ENCODE results near the gene VSTM4.

The VSTM4 gene

GRCh38 chr10:49070701-49071100, 44.6 kb downstream of the VSTM4 start:
- no peak for DNase-seq (ENCODE audit: low read depth)

- DNase-seq (ENCODE audit: low read depth): no peak
Measured at GRCh38 chr10:49068672-49069217, 46.6 kb downstream of the VSTM4 start.

- no peak for DNase-seq (ENCODE audit: low read depth)
Measured at GRCh38 chr10:49068209-49068608, 47.1 kb downstream of the VSTM4 start.

GRCh38 chr10:49066944-49067730, 48.2 kb downstream of the VSTM4 start:
- no peak for DNase-seq (ENCODE audit: low read depth)

- no peak for DNase-seq (ENCODE audit: low read depth)
Measured at GRCh38 chr10:49062229-49062628, 53.1 kb downstream of the VSTM4 start.

- DNase-seq (ENCODE audit: low read depth): no peak
Measured at GRCh38 chr10:49061667-49062066, 53.7 kb downstream of the VSTM4 start.

- DNase-seq (ENCODE audit: low read depth): no peak
Measured at GRCh38 chr10:49058463-49059255, 56.7 kb downstream of the VSTM4 start.

GRCh38 chr10:49057231-49057880, 58.0 kb downstream of the VSTM4 start:
- DNase-seq (ENCODE audit: low read depth): no peak

- DNase-seq (ENCODE audit: low read depth): no peak
Measured at GRCh38 chr10:49056356-49056755, 59.0 kb downstream of the VSTM4 start.

- DNase-seq (ENCODE audit: low read depth): no peak
Measured at GRCh38 chr10:49055221-49055849, 60.0 kb downstream of the VSTM4 start.

GRCh38 chr10:49054753-49055152, 60.6 kb downstream of the VSTM4 start:
- DNase-seq (ENCODE audit: low read depth): no peak

- DNase-seq (ENCODE audit: low read depth): no peak
Measured at GRCh38 chr10:49053998-49054692, 61.2 kb downstream of the VSTM4 start.

GRCh38 chr10:49053053-49053997, 62.0 kb downstream of the VSTM4 start:
- no peak for DNase-seq (ENCODE audit: low read depth)

- DNase-seq (ENCODE audit: low read depth): no peak
Measured at GRCh38 chr10:49052069-49052468, 63.3 kb downstream of the VSTM4 start.

- no peak for DNase-seq (ENCODE audit: low read depth)
Measured at GRCh38 chr10:49050906-49051305, 64.4 kb downstream of the VSTM4 start.

- DNase-seq (ENCODE audit: low read depth): no peak
Measured at GRCh38 chr10:49050366-49050765, 65.0 kb downstream of the VSTM4 start.

GRCh38 chr10:49049660-49050059, 65.7 kb downstream of the VSTM4 start:
- no peak for DNase-seq (ENCODE audit: low read depth)

GRCh38 chr10:49047128-49047639, 68.1 kb downstream of the VSTM4 start:
- DNase-seq (ENCODE audit: low read depth): no peak

- DNase-seq (ENCODE audit: low read depth): no peak
Measured at GRCh38 chr10:49044293-49045193, 70.8 kb downstream of the VSTM4 start.
